Myocyte (in vitro differentiated cells): ENCODE data around the gene GTF2F2. TPM values are rescaled to one million over a fixed set of nuclear protein-coding genes. Genes with fewer than 3 reads are reported as not detected.
"Not testable (repeated sequence)": the region's sequence is repeated elsewhere in the genome, so short reads cannot be mapped to it uniquely, and the experiment has no call there.

Experiments used
- DNase-seq: peaks from one replicate; pipeline ENCODE4 v3.0.0-alpha.2; 2012; ENCODE audit warnings: low read depth
- total RNA-seq: library from RNA; depleted of rRNA; stranded (reverse); fragments of >200 nt; gene quantifications from 2 replicates; pipeline ENCODE4 v1.2.3, GENCODE V29; 2014

Gene GTF2F2
- total RNA-seq, 1 donor from 2014 or later: 30.8 TPM

- peak; percentile 42 for DNase-seq
Observed at GRCh38 chr13:45178349-45179162, 58.2 kb downstream of the GTF2F2 start.

- DNase-seq: no peak
Observed at GRCh38 chr13:45179428-45179827, 59.1 kb downstream of the GTF2F2 start.

GRCh38 chr13:45180303-45180702, 60.0 kb downstream of the GTF2F2 start:
- no peak for DNase-seq

GRCh38 chr13:45180713-45181601, 60.6 kb downstream of the GTF2F2 start:
- no peak for DNase-seq

- DNase-seq: no peak
Observed at GRCh38 chr13:45184693-45185092, 64.4 kb downstream of the GTF2F2 start.

- DNase-seq: no peak
Observed at GRCh38 chr13:45185286-45185685, 65.0 kb downstream of the GTF2F2 start.

GRCh38 chr13:45189077-45189476, 68.8 kb downstream of the GTF2F2 start:
- not testable (repeated sequence) for DNase-seq

GRCh38 chr13:45189511-45189910, 69.2 kb downstream of the GTF2F2 start:
- peak; percentile 79 for DNase-seq

GRCh38 chr13:45191874-45192273, 71.6 kb downstream of the GTF2F2 start:
- no peak for DNase-seq

GRCh38 chr13:45194081-45194939, 74.0 kb downstream of the GTF2F2 start:
- DNase-seq: no peak

GRCh38 chr13:45195421-45195820, 75.1 kb downstream of the GTF2F2 start:
- DNase-seq: no peak

GRCh38 chr13:45196096-45196495, 75.8 kb downstream of the GTF2F2 start:
- no peak for DNase-seq

- DNase-seq: peak; percentile 34
Observed at GRCh38 chr13:45196622-45197021, 76.3 kb downstream of the GTF2F2 start.

GRCh38 chr13:45198041-45198440, 77.7 kb downstream of the GTF2F2 start:
- no peak for DNase-seq

- DNase-seq: no peak
Observed at GRCh38 chr13:45198924-45199323, 78.6 kb downstream of the GTF2F2 start.

- no peak for DNase-seq
Observed at GRCh38 chr13:45199711-45200110, 79.4 kb downstream of the GTF2F2 start.

GRCh38 chr13:45200701-45201232, 80.5 kb downstream of the GTF2F2 start, which contains the start of gene KCTD4:
Gene KCTD4 (minus strand): TSS chr13:45201045. CDS start chr13:45194567, 6,478 bp downstream.
- DNase-seq: no peak

GRCh38 chr13:45205124-45205523, 84.8 kb downstream of the GTF2F2 start:
- no peak for DNase-seq

- peak; percentile 72 for DNase-seq
Observed at GRCh38 chr13:45206340-45206739, 86.0 kb downstream of the GTF2F2 start.

- DNase-seq: peak; percentile 49
Observed at GRCh38 chr13:45207319-45207718, 87.0 kb downstream of the GTF2F2 start.

GRCh38 chr13:45208132-45208531, 87.8 kb downstream of the GTF2F2 start:
- DNase-seq: no peak
